Ascending aorta (tissue), 2 donors: Measurements from ENCODE around the gene CBLL1. TPM values are rescaled to one million over a fixed set of nuclear protein-coding genes. Genes with fewer than 3 reads are reported as not detected.

Source experiments
- DNase-seq, 2 donors: peaks; one replicate each; pipeline ENCODE4 v3.0.0-alpha.2; 2019; ENCODE audit warnings: low spot score in 2 of 2
- H3K27ac ChIP-seq, 2 donors: fragments of 200-600 bp; sonication (generic); one replicate each; pipeline ENCODE4 v1.5.1; 2016 to 2017; ENCODE audit warnings: mild to moderate bottlenecking in 1 of 2
- H3K27me3 ChIP-seq: fragments of 200-600 bp; sonication (generic); one replicate; pipeline ENCODE4 v1.5.1; 2017
- H3K36me3 ChIP-seq, 2 donors: fragments of 200-600 bp; sonication (generic); one replicate each; pipeline ENCODE4 v1.5.1; 2016
- H3K4me1 ChIP-seq, 2 donors: fragments of 200-600 bp; sonication (generic); one replicate each; pipeline ENCODE4 v1.5.1; 2016 to 2017; ENCODE audit warnings: mild to moderate bottlenecking in 1 of 2
- H3K4me3 ChIP-seq, 2 donors: fragments of 200-600 bp; sonication (generic); one replicate each; pipeline ENCODE4 v1.5.1; 2016 to 2017; ENCODE audit warnings: mild to moderate bottlenecking in 1 of 2
- H3K9me3 ChIP-seq, 2 donors: fragments of 200-600 bp; sonication (generic); one replicate each; pipeline ENCODE4 v1.5.1; 2016
- CTCF ChIP-seq, 3 experiments: fragments of 200-600 bp in 2 of 3; fragments of 450-650 bp in 1 of 3; sonication (generic) in 2 of 3; IDR thresholded peaks; one replicate each; pipeline ENCODE4 v1.5.1; 2016 to 2019; ENCODE audit warnings: antibody characterized with exemption in 3 of 3, mild to moderate bottlenecking in 1 of 3, moderate library complexity in 1 of 3
- intact Hi-C: fragments of 100-400 bp; cut with DNase I; formaldehyde crosslinking; loops from one replicate; pipeline ENCODE4 v1.15.1; 2023
- total RNA-seq: library from RNA; depleted of rRNA; stranded (reverse); fragments of >200 nt; gene quantifications from one replicate; pipeline ENCODE4 v1.1.0, GENCODE V29; 2016

Gene CBLL1
- total RNA-seq, 1 donor from 2014 or later: 44.1 TPM

- Histone ChIP-seq H3K4me1 (no peaks in the 10 kb centered on the region), H3K27ac (no peak overlapping the region), H3K4me3 (no peak overlapping the region), H3K27me3 (no peaks in the 10 kb centered on the region), H3K36me3 (no peaks in the 10 kb centered on the region), H3K9me3 (no peaks in the 10 kb centered on the region)
- TF ChIP-seq CTCF (IDR thresholded peaks at IDR 0.05): no peak
- intact Hi-C loops: no loop called here
- no peak for DNase-seq
Measured at GRCh38 chr7:107785170-107785569, 41.2 kb downstream of the CBLL1 start.

- TF ChIP-seq CTCF (IDR thresholded peaks at IDR 0.05): no peak
- no peaks in the 10 kb centered on the region for H3K36me3 ChIP-seq
- intact Hi-C loops: no loop called here
- no peak for DNase-seq
- H3K4me3 ChIP-seq: no peak overlapping the region
- H3K4me1 ChIP-seq: no peaks in the 10 kb centered on the region
- H3K9me3 ChIP-seq: no peaks in the 10 kb centered on the region
- no peaks in the 10 kb centered on the region for H3K27me3 ChIP-seq
- no peak overlapping the region for H3K27ac ChIP-seq
Measured at GRCh38 chr7:107785926-107786325, 42.0 kb downstream of the CBLL1 start.

- Histone ChIP-seq H3K9me3 (no peaks in the 10 kb centered on the region), H3K4me3 (no peak overlapping the region), H3K27me3 (no peaks in the 10 kb centered on the region), H3K27ac (no peak overlapping the region), H3K4me1 (no peaks in the 10 kb centered on the region), H3K36me3 (no peaks in the 10 kb centered on the region)
- TF ChIP-seq CTCF (IDR thresholded peaks at IDR 0.05): no peak
- intact Hi-C loops: no loop called here
- DNase-seq: no peak
Measured at GRCh38 chr7:107788216-107788615, 44.3 kb downstream of the CBLL1 start.

- no peaks in the 10 kb centered on the region for H3K27me3 ChIP-seq
- intact Hi-C loops: no loop called here
- no peaks in the 10 kb centered on the region for H3K36me3 ChIP-seq
- DNase-seq: no peak
- H3K4me3 ChIP-seq: no peak overlapping the region
- H3K9me3 ChIP-seq: no peaks in the 10 kb centered on the region
- H3K27ac ChIP-seq: no peak overlapping the region
- H3K4me1 ChIP-seq: no peaks in the 10 kb centered on the region
- no peak for TF ChIP-seq CTCF (IDR thresholded peaks at IDR 0.05)
Measured at GRCh38 chr7:107788662-107789061, 44.7 kb downstream of the CBLL1 start.

- H3K9me3 ChIP-seq: no peaks in the 10 kb centered on the region
- H3K27ac ChIP-seq: no peak overlapping the region
- H3K27me3 ChIP-seq: no peaks in the 10 kb centered on the region
- no peak for TF ChIP-seq CTCF (IDR thresholded peaks at IDR 0.05)
- intact Hi-C loops: no loop called here
- no peak for DNase-seq
- no peaks in the 10 kb centered on the region for H3K36me3 ChIP-seq
- no peak overlapping the region for H3K4me3 ChIP-seq
- H3K4me1 ChIP-seq: no peaks in the 10 kb centered on the region
Measured at GRCh38 chr7:107789647-107790046, 45.7 kb downstream of the CBLL1 start.

- TF ChIP-seq CTCF (IDR thresholded peaks at IDR 0.05): no peak
- no peak overlapping the region for H3K4me3 ChIP-seq
- no peaks in the 10 kb centered on the region for H3K36me3 ChIP-seq
- H3K27ac ChIP-seq: no peak overlapping the region
- H3K27me3 ChIP-seq: no peaks in the 10 kb centered on the region
- intact Hi-C loops: no loop called here
- DNase-seq: no peak
- H3K4me1 ChIP-seq: no peaks in the 10 kb centered on the region
- no peaks in the 10 kb centered on the region for H3K9me3 ChIP-seq
Measured at GRCh38 chr7:107792364-107792763, 48.4 kb downstream of the CBLL1 start.
